GM21528 (cell line): ENCODE data around the gene ERBB2.

Source experiments
- ATAC-seq: cut with Tn5 transposase; IDR thresholded peaks from one replicate; pipeline ENCODE4 v1.9.1; 2021; ENCODE audit warnings: mild to moderate bottlenecking, moderate library complexity; ENCODE audit not compliant: unreplicated experiment, low FRiP score

Gene ERBB2

DNA sequence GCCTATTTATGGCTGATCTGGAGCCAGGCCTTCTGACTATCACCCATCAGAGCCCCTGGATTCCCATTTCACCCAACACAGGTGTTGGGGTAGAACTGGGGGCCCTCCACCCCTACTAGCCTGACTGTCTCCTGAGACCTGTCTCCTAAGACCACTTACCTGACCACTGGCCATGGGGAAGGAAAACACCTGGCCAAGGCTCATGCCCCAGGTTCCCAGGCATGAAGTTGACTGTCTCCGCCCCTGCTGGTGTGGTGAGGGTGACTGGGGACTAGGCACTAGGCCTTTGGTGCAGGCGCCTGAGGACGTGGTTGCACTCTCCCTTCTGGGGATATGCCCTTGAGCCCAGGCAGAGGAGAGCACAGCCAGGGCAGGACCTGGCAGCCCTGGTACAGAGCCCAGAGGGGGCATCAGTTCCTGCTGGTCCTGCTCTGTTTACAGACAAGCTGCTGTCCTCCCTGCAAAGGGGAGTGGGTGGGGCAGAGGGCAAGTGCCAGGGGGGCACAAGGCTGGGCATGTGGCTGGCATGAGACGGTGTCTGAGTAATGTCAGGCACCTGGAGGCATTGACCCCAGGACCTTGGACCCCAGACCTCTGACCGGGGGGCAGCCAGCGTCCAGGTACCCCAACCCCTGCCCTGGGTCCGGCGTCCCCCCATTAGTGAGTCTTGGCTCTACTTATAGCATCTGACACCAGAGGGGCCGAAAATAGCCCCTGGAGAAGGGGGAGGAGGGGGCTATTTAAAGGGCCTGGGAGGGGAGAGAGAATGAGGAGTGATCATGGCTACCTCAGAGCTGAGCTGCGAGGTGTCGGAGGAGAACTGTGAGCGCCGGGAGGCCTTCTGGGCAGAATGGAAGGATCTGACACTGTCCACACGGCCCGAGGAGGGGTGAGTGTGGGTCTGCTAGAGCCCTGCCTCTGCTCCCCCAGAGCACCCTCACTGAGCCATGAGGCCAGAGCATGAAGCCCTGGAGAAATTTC, 35.0 kb upstream of the ERBB2 start, which contains the start of gene TCAP:
TSS of gene TCAP (plus strand) at position 769 of the 981 bp plus-strand sequence. CDS start at position 780, 11 bp downstream.
- ATAC-seq, result no peak

DNA sequence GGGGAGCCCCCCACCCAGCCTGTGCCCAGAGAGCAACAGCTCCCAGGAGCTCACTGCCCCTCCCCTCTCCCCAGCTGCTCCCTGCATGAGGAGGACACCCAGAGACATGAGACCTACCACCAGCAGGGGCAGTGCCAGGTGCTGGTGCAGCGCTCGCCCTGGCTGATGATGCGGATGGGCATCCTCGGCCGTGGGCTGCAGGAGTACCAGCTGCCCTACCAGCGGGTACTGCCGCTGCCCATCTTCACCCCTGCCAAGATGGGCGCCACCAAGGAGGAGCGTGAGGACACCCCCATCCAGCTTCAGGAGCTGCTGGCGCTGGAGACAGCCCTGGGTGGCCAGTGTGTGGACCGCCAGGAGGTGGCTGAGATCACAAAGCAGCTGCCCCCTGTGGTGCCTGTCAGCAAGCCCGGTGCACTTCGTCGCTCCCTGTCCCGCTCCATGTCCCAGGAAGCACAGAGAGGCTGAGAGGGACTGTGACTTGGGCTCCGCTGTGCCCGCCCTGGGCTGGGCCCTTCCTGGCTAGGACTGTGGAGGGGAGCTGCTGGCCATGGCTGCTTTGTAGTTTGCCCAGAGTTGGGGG, 34.1 kb upstream of the ERBB2 start:
- no peak for ATAC-seq

DNA sequence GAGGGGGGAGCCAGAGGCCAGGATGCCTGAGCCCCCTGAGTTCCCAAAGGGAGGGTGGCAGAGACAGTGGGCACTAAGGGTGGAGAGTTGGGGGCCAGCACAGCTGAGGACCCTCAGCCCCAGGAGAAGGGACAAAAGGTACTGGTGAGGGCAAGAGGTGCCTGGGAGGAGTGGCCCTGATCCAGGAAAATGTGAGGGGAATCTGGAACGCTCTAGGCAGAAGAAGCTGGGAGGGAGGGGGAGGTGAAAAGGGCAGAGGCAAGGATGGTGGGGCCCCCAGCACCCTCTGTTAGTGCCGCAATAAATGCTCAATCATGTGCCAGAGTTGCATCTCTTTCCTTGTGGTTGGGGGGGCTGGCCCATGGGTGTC, 33.6 kb upstream of the ERBB2 start:
- ATAC-seq, result no peak

DNA sequence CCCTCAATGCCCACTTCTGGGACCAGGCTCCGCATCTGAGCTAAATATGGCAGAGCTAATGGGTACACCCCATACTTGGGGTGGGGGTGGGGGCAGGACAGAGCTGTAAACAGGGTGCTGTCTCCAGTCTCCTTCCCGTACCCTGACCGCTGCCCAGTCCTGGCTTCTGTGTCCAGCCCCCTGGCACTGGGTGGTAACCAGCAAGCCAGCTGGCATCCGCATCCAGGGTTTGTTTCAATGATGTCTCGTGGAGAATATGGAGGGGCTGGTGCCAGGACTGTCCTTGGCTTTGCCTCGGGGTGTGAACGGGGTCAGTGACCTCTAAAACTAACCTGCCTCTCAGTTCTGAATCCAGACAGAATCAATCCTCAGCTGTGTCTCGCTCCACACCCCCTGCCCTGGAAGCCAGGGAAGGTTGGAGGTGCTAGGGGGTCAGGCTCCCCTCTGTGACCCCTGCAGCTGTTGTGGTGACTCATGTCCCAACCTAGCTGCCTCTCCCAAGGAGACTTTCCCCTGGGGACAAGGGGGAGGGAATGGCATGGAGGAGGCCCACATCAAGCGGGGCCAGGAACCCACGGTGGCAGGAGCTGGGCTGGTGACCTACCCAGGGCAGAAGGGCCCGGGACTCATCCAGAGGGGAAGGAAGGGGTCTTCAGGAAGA, 33.1 kb upstream of the ERBB2 start:
- no peak for ATAC-seq

DNA sequence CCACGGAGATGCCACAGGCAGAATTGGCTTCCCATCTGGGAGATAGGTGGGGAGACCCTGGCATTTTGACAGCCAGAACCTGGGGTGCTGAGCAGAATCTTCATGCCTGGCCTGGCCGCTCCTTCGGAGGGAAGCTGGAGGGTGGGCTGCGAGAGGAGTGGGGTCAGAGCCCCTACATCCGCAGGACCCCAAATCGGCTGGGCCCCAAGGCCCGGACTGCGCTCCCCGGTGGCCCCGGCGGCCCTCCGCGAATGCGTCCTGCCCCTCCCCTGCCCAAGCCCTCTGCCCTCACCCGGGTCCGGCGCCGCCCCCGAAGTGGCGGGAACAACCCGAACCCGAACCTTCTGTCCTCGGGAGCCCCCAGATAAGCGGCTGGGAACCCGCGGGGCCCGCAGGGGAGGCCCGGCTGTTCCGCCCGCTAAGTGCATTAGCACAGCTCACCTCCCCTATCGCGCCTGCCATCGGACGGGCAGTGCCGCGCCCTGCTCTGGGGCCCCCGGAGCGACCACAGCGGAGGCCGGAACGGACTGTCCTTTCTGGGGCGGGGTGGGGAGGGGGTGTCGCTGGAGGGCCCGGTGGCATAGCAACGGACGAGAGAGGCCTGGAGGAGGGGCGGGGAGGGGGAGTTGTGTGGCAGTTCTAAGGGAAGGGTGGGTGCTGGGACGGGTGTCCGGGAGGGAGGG, 32.5 kb upstream of the ERBB2 start:
- no peak for ATAC-seq

DNA sequence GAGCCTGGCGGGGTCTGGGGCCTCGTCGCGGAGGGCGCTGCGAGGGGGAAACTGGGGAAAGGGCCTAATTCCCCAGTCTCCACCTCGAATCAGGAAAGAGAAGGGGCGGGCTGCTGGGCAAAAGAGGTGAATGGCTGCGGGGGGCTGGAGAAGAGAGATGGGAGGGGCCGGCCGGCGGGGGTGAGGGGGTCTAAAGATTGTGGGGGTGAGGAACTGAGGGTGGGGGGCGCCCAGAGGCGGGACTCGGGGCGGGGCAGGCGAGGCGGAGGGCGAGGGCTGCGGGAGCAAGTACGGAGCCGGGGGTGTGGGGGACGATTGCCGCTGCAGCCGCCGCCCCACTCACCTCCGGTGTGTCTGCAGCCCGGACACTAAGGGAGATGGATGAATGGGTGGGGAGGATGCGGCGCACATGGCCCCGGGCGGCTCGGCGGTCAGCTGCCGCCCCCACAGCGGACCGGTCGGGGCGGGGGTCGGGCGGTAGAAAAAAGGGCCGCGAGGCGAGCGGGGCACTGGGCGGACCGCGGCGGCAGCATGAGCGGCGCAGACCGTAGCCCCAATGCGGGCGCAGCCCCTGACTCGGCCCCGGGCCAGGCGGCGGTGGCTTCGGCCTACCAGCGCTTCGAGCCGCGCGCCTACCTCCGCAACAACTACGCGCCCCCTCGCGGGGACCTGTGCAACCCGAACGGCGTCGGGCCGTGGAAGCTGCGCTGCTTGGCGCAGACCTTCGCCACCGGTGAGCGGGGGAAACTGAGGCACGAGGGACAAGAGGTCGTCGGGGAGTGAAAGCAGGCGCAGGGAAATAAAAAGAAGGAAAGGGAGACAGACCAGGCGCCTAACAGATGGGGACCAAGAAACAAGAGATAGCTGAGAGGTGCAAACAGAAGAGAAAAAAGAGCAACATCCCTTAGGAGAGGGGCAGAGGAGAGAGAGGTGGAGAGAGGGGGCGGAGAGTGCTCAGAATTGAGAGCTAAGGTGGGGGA, 31.6 kb upstream of the ERBB2 start, which contains the start of gene PNMT:
TSS of gene PNMT (plus strand) at position 509 of the 980 bp plus-strand sequence. CDS start at position 532, 23 bp downstream.
- ATAC-seq, result no peak

DNA sequence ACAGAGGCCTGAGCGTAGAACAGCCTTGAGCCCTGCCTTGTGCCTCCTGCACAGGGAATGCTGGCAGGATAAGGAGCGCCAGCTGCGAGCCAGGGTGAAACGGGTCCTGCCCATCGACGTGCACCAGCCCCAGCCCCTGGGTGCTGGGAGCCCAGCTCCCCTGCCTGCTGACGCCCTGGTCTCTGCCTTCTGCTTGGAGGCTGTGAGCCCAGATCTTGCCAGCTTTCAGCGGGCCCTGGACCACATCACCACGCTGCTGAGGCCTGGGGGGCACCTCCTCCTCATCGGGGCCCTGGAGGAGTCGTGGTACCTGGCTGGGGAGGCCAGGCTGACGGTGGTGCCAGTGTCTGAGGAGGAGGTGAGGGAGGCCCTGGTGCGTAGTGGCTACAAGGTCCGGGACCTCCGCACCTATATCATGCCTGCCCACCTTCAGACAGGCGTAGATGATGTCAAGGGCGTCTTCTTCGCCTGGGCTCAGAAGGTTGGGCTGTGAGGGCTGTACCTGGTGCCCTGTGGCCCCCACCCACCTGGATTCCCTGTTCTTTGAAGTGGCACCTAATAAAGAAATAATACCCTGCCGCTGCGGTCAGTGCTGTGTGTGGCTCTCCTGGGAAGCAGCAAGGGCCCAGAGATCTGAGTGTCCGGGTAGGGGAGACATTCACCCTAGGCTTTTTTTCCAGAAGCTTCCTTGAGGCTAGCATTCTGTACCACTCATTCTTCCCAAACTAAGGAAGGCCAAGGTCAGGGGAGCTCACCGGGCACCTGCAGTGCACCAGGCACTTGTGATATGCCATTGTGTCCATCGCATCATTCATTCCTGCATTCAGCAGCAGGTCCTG, 29.7 kb upstream of the ERBB2 start:
- ATAC-seq, result no peak

DNA sequence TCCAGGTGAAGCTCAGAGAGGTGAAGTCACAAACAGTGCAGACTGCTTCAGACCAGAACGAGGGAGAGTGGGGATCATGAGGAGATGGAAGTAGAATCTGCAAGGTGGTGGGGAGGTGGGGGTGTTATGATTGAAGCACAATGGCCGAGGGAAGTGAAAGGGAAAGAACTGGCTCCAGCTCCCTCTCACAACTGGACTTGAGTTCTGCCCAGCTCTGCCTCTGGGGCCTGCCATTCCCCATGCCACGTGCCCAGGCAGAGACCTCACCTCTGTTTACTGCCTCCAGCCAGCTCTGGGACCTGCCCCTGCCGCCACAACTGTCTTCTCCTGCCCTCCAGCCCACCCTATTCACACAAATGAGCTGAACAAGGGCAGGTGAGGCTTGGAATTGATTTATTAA, 29.1 kb upstream of the ERBB2 start:
- no peak for ATAC-seq

DNA sequence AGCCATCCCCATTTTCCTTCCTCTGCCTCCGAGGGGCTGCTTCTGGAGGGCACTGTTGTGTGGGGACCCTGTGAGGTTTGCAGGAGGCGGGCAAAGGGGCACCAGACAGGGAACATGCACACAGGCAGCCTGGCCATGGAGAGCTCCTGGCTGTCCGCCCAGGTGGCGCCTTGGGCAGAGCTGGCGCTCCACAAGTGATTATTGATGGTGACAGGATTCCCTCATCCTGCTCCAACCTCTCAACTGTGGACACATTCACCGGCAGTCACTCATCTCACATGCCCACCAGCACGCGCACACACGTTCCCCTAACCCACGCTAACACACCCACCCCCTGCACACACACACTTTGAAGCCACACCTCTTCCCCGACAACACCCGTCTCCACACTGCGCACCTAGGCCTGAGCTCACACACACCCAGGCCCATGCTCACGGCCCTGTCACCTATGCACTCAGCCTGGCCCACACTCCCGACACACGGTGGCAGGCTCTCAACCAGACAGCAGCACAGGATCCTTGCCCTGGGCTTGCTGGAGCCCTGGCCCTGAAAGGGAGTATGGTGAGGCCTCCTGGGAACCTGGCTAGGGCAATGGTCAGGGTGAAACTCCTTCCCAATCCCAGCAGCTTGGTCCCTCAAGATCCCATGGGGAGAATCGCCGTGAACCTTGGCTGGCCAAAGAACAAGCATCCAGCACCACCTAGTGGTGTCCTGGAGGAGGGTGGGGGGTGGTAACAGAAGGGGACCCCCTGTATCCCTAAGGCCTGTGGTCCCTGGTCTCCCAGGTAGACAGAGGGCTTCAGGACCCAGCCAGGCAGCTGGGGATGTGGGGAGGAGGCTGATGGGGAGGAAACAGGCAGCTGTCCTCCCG, 28.0 kb upstream of the ERBB2 start:
- no peak for ATAC-seq

DNA sequence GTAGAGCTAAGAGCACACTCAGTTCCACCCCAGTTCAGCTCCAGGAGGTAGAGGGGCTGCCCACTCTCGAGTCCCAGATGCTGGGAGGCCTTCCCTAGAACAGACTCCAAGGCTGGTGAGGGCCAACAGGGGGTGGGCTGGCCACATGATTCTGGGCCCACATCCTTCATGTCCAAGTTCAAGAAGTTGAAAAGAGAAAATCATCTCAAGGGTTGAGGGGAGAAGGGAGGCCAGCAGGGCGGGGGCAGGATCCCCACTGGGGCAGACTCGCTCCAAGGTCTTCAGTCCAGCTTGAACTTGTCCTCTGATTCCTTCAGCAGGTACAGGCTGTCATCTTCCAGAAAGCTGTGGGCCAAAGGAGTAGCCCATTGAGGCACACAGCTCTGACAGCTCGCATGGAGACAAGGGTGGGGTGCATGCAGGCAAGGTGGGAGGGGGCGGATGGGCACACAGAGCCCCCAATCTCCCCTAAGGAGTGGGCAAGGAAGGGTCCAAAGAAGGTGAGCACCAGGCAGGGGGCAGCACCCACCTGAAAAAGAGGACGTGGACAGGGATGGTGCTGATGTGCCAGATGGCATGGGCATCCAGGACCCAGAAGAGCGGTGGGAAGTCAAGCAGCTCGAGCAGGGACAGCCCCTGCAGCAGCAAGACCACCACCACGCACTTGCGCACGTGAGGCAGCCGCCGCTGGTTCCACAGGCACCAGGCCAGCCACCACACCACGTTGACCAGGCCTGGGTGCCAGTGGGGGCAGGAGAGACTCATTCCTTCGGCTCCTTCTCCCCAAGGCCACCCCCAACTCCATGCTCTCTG, 27.1 kb upstream of the ERBB2 start:
- ATAC-seq, result no peak

DNA sequence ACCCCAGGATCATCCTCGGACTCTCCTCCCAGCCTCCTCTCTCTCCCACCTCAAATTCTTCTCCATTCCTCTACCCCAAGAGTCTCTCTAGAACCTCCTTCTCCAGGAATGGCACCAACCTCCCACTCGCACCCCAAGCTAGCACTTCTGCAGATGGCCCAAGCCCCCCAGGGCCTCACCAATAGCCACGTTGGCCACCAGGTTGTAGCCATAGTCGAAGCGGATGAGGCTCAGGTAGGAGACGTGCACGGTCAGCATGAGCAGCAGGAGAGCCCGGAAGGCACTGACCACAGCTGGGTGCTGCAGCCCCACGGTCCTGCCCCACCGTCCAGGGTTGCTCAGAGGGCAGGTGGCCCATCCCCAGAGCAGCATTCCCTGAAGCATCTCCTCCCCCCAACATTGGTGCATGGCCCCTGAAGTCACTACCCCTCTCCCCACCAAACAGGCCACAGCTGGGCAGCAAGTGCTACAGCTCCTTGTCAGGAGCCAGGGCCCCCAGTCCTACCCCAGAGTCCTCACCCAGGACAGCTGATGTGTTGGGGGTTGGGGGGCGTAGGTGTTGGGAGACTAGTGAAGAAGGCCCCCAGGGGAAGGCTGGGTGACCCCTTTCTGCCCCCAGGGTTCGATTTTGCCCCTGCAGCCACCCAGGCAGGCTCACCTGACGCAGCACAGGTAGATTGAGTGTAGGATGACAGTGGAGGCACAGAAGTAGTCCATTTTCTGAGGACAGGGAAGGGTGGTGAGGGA, 26.4 kb upstream of the ERBB2 start:
- ATAC-seq, result no peak

DNA sequence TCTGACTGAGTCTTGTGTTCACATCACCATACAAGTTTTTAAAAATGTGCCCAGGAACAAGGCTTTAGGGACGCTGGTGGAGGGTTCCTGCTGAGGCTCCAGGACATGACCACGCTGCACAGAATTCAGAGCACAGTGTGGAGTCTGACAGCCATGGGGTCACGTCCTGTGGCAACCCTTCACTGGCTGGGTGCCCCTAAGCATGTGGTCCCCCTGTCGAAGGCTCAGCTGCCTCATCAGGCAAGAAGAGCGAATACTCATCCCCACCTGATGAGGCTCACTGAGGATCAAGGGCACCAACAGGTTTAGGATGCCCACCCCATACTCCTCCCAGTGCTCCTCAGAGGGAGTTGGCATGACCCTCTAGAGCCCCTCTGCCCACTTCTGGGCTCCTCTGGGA, 25.7 kb upstream of the ERBB2 start:
- ATAC-seq, result no peak

DNA sequence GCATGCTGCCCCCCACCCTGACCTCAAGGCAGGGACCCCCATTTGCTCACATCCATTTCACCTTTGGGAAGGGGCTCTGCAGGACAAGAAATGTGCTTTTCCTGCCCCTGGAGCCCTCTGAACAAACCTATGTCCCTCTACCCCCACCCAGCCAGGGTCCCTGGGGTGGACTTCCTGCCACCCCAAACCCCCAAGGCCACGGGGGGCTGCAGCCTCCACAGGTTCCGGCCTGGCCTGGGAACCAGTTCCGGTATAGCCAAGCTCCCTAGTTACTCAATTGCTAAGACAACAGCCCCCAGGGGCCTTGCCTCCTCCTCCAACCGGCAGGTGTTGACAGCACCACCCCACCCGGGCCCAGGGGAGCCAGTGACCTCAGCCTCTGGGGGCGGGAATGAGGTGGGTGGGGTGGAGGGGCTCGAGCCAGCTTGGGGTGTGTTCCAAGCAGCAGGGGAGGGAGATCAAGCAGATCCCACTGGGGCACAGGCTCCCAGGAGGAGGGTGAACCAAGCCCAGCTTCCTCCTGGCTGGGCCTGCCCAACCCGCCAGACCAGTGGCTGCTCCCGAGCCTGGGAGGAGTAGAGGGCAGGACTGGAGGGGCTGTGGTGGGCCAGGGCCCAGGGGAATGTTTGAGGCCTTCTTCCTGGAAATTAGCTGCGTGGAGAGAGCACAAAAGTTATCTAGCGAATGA, 25.0 kb upstream of the ERBB2 start:
- no peak for ATAC-seq

DNA sequence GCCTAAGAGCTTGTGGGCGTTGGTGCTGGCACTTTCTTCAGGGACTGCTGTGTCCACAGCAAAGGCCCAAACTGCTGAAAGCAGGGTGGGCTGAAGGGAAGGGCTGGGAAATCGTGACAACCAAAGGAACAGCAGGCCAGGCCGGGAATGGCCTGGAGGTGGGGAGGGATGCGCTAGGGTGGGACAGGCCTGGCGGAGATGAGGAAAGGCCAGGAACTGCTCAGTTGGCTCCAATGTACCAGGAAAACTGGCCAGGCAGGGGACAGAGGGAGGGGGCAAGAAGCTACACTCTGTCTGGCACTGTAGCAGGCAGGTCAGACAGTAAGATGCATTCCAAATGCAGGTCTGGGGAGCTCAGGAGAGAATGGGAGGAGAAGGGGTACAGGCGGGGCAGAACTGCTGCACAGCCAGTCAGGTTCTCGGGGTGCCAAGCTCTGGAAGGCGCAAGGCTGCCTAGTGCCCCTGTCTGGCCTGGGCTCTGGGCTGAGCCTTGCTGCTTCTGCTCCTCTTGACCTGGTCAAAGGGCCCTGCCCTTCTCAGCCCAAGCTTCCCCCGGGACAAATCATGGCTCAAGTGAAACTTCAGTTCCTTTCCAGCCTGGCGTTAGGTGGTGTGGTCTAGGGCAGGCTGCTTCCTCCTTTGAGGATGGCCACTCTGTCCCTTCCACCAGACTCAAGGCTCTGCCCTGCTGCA, 24.3 kb upstream of the ERBB2 start:
- ATAC-seq, result no peak

DNA sequence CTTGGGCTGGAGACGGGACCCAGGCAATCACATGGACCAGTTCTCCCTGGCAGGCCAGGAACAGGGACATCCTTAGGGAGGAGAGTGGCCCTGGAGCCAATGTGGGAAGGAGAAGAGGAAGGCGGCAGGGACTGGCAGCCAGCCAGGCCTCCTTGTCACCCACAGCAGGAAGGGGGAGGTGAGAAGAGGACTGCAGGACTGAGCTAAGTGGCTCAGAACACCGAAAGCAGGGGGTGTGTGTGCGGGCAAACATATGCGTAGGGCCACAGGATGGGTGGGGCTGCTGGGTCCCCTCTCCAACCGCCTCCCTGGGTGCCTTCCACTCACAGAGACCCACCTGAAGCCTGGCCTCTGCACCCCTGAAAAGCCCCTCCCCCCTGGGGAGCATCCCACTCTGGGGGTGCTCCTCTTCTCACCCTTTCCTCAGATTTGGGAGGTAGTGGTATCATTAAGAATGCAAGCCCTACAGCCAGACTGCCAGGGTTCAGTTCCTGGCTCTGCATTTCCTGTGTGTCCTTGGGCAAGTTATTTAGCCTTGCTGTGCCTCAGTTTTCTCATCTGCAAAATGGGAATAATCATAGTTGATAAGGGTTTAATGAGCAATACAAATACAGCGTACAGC, 23.6 kb upstream of the ERBB2 start:
- ATAC-seq, result no peak
